Hepatocyte (in vitro differentiated cells): ENCODE data around the gene SASS6. TPM values are rescaled to one million over a fixed set of nuclear protein-coding genes. Genes with fewer than 3 reads are reported as not detected.

Experiments used
- DNase-seq: peaks from one replicate; pipeline ENCODE4 v3.0.0-alpha.2; 2016; ENCODE audit warnings: low spot score
- H2AFZ ChIP-seq: fragments of 200-600 bp; sonication (generic); 2 replicates; pipeline ENCODE4 v1.6.0; 2016; ENCODE audit warnings: antibody characterized with exemption, mild to moderate bottlenecking
- H3K27ac ChIP-seq: fragments of 200-600 bp; sonication (generic); 2 replicates; pipeline ENCODE4 v1.5.1; 2016; ENCODE audit warnings: mild to moderate bottlenecking
- H3K27me3 ChIP-seq: fragments of 200-600 bp; sonication (generic); 2 replicates; pipeline ENCODE4 v1.6.1; 2016
- H3K36me3 ChIP-seq: fragments of 200-600 bp; sonication (generic); replicated peaks from 2 replicates; pipeline ENCODE4 v1.5.1; 2016; ENCODE audit warnings: low read depth; ENCODE audit not compliant: insufficient read depth
- H3K4me1 ChIP-seq: fragments of 200-600 bp; sonication (generic); 2 replicates; pipeline ENCODE4 v1.5.1; 2016; ENCODE audit warnings: mild to moderate bottlenecking, moderate library complexity; ENCODE audit not compliant: insufficient read depth
- H3K4me2 ChIP-seq: fragments of 200-600 bp; sonication (generic); 2 replicates; pipeline ENCODE4 v1.6.0; 2016
- H3K4me3 ChIP-seq: fragments of 200-600 bp; sonication (generic); 2 replicates; pipeline ENCODE4 v1.5.1; 2016; ENCODE audit warnings: mild to moderate bottlenecking
- H3K79me2 ChIP-seq: fragments of 200-600 bp; sonication (generic); 2 replicates; pipeline ENCODE4 v1.6.0; 2017; ENCODE audit warnings: mild to moderate bottlenecking
- H3K9me2 ChIP-seq: fragments of 200-600 bp; sonication (generic); replicated peaks from 2 replicates; pipeline ENCODE4 v1.6.0; 2017; ENCODE audit warnings: mild to moderate bottlenecking; ENCODE audit not compliant: insufficient read depth
- H3K9me3 ChIP-seq: fragments of 200-600 bp; sonication (generic); 2 replicates; pipeline ENCODE4 v1.5.1; 2016; ENCODE audit warnings: low read depth, mild to moderate bottlenecking
- H4K20me1 ChIP-seq: fragments of 200-600 bp; sonication (generic); 2 replicates; pipeline ENCODE4 v1.6.0; 2016; ENCODE audit warnings: mild to moderate bottlenecking; ENCODE audit not compliant: insufficient read depth, poor library complexity, severe bottlenecking
- CTCF ChIP-seq: fragments of 200-600 bp; sonication (generic); IDR thresholded peaks from 2 replicates; pipeline ENCODE4 v1.5.1; 2016; ENCODE audit warnings: antibody characterized with exemption, mild to moderate bottlenecking; ENCODE audit not compliant: poor library complexity
- EZH2 ChIP-seq: fragments of 200-600 bp; sonication (generic); IDR thresholded peaks from 2 replicates; pipeline ENCODE4 v1.6.1; 2016; ENCODE audit warnings: antibody characterized with exemption, mild to moderate bottlenecking, borderline replicate concordance
- EZH2phosphoT487 ChIP-seq: fragments of 200-600 bp; sonication (generic); IDR thresholded peaks from one replicate; pipeline ENCODE4 v1.6.1; 2018; ENCODE audit warnings: antibody characterized with exemption, mild to moderate bottlenecking, low read depth, moderate library complexity; ENCODE audit not compliant: unreplicated experiment, severe bottlenecking
- WGBS: methylation state at CpG from one replicate; pipeline ENCODE4 v1.1.6; 2016; ENCODE audit warnings: low lambda C conversion rate; ENCODE audit errors: missing lambda C conversion rate; 5-methylcytosine and 5-hydroxymethylcytosine counted together
- polyA plus RNA-seq: library from polyadenylated mRNA; unstranded; fragments of >200 nt; fragmentation: Nextera tagmentation; extraction: Ambion mirVana; gene quantifications from 2 replicates; pipeline ENCODE4 v1.2.1, GENCODE V29; 2016
- total RNA-seq: library from RNA; depleted of rRNA; stranded (reverse); fragments of >200 nt; gene quantifications from 2 replicates; pipeline ENCODE4 v1.2.3, GENCODE V29; 2014

The SASS6 gene
- total and polyA plus RNA-seq, 2 experiments from 2014 or later: 1.9 to 4.5 TPM

GRCh38 chr1:100089082-100089481 lies 43.6 kb downstream of the SASS6 start:
- H3K9me3 ChIP-seq: no peaks in the 10 kb centered on the region
- no peak overlapping the region for H3K4me2 ChIP-seq
- H2AFZ ChIP-seq: no peak overlapping the region
- H3K36me3 ChIP-seq: no peaks in the 10 kb centered on the region
- no peaks in the 10 kb centered on the region for H3K79me2 ChIP-seq
- 89% methylated on average over 1 of the region's 1 CpG for WGBS
- no peaks in the 10 kb centered on the region for H3K9me2 ChIP-seq
- no peaks in the 10 kb centered on the region for H3K4me1 ChIP-seq
- no peaks in the 10 kb centered on the region for H3K27me3 ChIP-seq
- H3K4me3 ChIP-seq: no peak overlapping the region
- no peaks in the 10 kb centered on the region for H4K20me1 ChIP-seq
- no peak for DNase-seq
- H3K27ac ChIP-seq: no peak overlapping the region
- TF ChIP-seq CTCF: no peak
- no peak for TF ChIP-seq EZH2phosphoT487
- TF ChIP-seq EZH2: no peak

- H3K4me3 ChIP-seq: no peak overlapping the region
- H3K36me3 ChIP-seq: no peaks in the 10 kb centered on the region
- 73% methylated on average over 1 of the region's 1 CpG for WGBS
- H3K9me3 ChIP-seq: no peaks in the 10 kb centered on the region
- no peak for DNase-seq
- no peak overlapping the region for H2AFZ ChIP-seq
- H4K20me1 ChIP-seq: no peaks in the 10 kb centered on the region
- no peaks in the 10 kb centered on the region for H3K9me2 ChIP-seq
- H3K4me1 ChIP-seq: no peaks in the 10 kb centered on the region
- H3K27ac ChIP-seq: no peak overlapping the region
- H3K27me3 ChIP-seq: no peaks in the 10 kb centered on the region
- H3K4me2 ChIP-seq: no peak overlapping the region
- no peaks in the 10 kb centered on the region for H3K79me2 ChIP-seq
- TF ChIP-seq EZH2phosphoT487 (no peak), CTCF (no peak), EZH2 (no peak)
These were observed 45.3 kb downstream of the SASS6 start for GRCh38 chr1:100087396-100087795.

- TF ChIP-seq EZH2phosphoT487 (no peak), EZH2 (no peak), CTCF (no peak)
- no peaks in the 10 kb centered on the region for H3K79me2 ChIP-seq
- 62% methylated on average over 3 of the region's 3 CpGs for WGBS
These were observed 52.4 kb downstream of the SASS6 start for GRCh38 chr1:100080331-100080730.

GRCh38 chr1:100077531-100077930 lies 55.2 kb downstream of the SASS6 start:
- Histone ChIP-seq H3K4me1 (no peaks in the 10 kb centered on the region), H3K36me3 (no peaks in the 10 kb centered on the region), H2AFZ (no peak overlapping the region), H4K20me1 (peaks cover 2% of the 10 kb centered on the region), H3K79me2 (no peaks in the 10 kb centered on the region), H3K9me2 (no peaks in the 10 kb centered on the region), H3K4me3 (no peak overlapping the region), H3K27me3 (no peaks in the 10 kb centered on the region), H3K4me2 (no peak overlapping the region), H3K27ac (no peak overlapping the region), H3K9me3 (no peaks in the 10 kb centered on the region)
- DNase-seq: no peak
- TF ChIP-seq CTCF (no peak), EZH2 (no peak), EZH2phosphoT487 (no peak)
- 95% methylated on average over 5 of the region's 5 CpGs for WGBS

More at GRCh38 chr1:100080331-100080730, 52.4 kb downstream of the SASS6 start:
- Histone ChIP-seq H3K36me3 (no peaks in the 10 kb centered on the region), H3K4me1 (no peaks in the 10 kb centered on the region), H3K9me3 (no peaks in the 10 kb centered on the region), H4K20me1 (no peaks in the 10 kb centered on the region), H3K4me2 (no peak overlapping the region), H3K27ac (no peak overlapping the region), H2AFZ (no peak overlapping the region), H3K27me3 (no peaks in the 10 kb centered on the region), H3K9me2 (no peaks in the 10 kb centered on the region), H3K4me3 (no peak overlapping the region)
- no peak for DNase-seq
